ENCODE measurements around the gene ATF6. TPM values are rescaled to one million over a fixed set of nuclear protein-coding genes. Genes with fewer than 3 reads are reported as not detected.

Gene ATF6
- polyA plus RNA-seq, 2 of the 4 experiments (the other 2 are of a cell fraction): 8.6 to 28.0 TPM

DNA sequence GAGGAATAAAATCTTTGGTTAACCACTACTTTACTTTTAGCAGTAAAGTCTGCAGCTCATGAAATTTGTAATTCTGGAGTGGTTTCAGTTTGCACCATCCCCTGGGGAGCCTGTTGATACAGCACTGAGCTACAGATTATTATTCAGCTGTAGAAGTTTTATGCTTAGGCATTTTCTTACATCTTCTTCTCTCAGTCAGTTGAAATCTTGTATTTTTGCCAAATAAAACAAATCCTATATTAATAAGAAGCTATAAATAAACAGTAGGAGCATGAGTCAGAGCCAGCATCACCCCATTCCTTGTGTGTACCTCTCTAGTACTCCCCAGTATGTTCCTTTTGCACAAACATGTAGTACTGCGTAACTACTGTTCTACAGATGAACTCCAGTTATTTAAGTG is 118.9 kb downstream of the ATF6 start (continued):
- TF ChIP-seq, protein P1, sequence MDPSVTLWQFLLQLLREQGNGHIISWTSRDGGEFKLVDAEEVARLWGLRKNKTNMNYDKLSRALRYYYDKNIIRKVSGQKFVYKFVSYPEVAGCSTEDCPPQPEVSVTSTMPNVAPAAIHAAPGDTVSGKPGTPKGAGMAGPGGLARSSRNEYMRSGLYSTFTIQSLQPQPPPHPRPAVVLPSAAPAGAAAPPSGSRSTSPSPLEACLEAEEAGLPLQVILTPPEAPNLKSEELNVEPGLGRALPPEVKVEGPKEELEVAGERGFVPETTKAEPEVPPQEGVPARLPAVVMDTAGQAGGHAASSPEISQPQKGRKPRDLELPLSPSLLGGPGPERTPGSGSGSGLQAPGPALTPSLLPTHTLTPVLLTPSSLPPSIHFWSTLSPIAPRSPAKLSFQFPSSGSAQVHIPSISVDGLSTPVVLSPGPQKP (IDR thresholded peaks at IDR 0.05; ENCODE audit: low read depth, low read length): no peak
- TF ChIP-seq ESRRA (IDR thresholded peaks at IDR 0.05; ENCODE audit: borderline replicate concordance, low read length): no peak

DNA sequence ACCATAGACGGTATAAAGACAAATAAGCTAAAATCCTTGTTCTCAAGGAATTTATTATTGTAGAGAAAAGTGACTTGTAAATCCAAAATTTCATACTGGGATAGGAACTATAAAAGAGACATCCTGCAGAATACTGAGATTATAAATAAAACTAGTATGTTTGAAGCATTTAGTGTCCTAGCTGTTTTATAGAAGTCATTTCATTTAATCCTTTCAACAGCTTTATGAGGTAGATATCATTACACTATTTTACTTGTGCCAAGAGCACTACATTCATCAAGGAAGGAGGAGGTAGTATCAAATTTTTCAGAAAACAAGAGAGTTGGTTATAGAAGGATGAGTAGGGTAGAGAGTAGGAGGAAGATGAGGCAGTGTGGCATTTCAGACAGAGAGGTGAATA is 119.6 kb downstream of the ATF6 start:
- Histone ChIP-seq H3K4me3 (no peak overlapping the region), H3K4me2 (peak overlapping the region; percentile 77; the same call in 2 of the 3 replicates), H3K9me3 (no peaks in the 10 kb centered on the region), H3K27ac (peak overlapping the region in 1 of 2 experiments; percentile 10; a peak in 1 of 6 replicates), H3K4me1 (peaks cover 26% of the 10 kb centered on the region)
- no peak for FAIRE-seq
- DNase-seq (ENCODE audit: low read depth in 1 of 2, low spot score in 1 of 2): no peak
- ATAC-seq: no peak
- CTCF ChIA-PET: interaction anchor here (0.7 kb wide), 1 partner anchor 185 kb away, joined by 3 read pairs; no protein-coding TSS in a partner anchor
- WGBS (ENCODE audit: missing lambda C conversion rate): 67% methylated on average over 1 of the region's 1 CpG
- TF ChIP-seq RAD21 (conservative IDR thresholded peaks at IDR 0.05 in 1 of 2, IDR thresholded peaks at IDR 0.05 in 1 of 2) (no peak), RNF2 (IDR thresholded peaks at IDR 0.05; ENCODE audit: borderline replicate concordance, low read depth) (no peak), NPAS2 (CRISPR knock-in tag; IDR thresholded peaks at IDR 0.05; ENCODE audit: borderline replicate concordance) (no peak), NFE2L2 (conservative IDR thresholded peaks at IDR 0.05; ENCODE audit: low read length) (no peak), SMC3 (IDR thresholded peaks at IDR 0.05) (no peak), ZSCAN20 (CRISPR knock-in tag; IDR thresholded peaks at IDR 0.05) (no peak), GATA3 (IDR thresholded peaks at IDR 0.05; ENCODE audit: borderline replicate concordance) (no peak), TFCP2L1 (CRISPR knock-in tag; IDR thresholded peaks at IDR 0.05) (no peak), FOSB (CRISPR knock-in tag; IDR thresholded peaks at IDR 0.05) (no peak), CBX2 (IDR thresholded peaks at IDR 0.05; ENCODE audit: borderline replicate concordance, low read depth) (no peak), HEYL (CRISPR knock-in tag; IDR thresholded peaks at IDR 0.05) (no peak)
- TF ChIP-seq, protein P2, sequence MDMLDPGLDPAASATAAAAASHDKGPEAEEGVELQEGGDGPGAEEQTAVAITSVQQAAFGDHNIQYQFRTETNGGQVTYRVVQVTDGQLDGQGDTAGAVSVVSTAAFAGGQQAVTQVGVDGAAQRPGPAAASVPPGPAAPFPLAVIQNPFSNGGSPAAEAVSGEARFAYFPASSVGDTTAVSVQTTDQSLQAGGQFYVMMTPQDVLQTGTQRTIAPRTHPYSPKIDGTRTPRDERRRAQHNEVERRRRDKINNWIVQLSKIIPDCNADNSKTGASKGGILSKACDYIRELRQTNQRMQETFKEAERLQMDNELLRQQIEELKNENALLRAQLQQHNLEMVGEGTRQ (IDR thresholded peaks at IDR 0.05): no peak
- TF ChIP-seq, protein P3, sequence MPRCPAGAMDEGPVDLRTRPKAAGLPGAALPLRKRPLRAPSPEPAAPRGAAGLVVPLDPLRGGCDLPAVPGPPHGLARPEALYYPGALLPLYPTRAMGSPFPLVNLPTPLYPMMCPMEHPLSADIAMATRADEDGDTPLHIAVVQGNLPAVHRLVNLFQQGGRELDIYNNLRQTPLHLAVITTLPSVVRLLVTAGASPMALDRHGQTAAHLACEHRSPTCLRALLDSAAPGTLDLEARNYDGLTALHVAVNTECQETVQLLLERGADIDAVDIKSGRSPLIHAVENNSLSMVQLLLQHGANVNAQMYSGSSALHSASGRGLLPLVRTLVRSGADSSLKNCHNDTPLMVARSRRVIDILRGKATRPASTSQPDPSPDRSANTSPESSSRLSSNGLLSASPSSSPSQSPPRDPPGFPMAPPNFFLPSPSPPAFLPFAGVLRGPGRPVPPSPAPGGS (IDR thresholded peaks at IDR 0.05): no peak
- TF ChIP-seq, protein P1 (IDR thresholded peaks at IDR 0.05; ENCODE audit: low read depth, low read length): no peak
- POLR2A ChIA-PET: no interaction called here

DNA sequence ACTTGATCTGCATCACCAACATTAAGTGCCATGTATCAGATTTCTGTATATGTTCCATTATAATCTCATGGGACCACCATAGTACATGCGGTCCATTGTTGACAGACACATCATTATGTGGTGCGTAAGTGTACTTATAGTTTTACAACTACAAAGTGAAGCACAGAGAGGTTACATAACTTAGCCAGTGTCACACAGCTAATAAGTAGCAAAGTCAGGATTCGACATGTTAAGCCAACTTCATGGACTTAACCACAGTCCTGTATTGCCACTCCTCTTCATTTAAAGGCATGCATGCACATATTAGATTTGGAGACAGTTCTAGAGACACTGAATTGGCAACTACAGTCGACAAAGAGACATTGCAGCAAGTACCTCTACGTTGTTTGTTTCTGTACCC is 120.5 kb downstream of the ATF6 start:
- FAIRE-seq (no peak), DNase-seq (ENCODE audit: low read depth in 1 of 2, low spot score in 1 of 2) (no peak), ATAC-seq (no peak)
- Histone ChIP-seq H3K27ac (no peak overlapping the region), H3K4me3 (no peak overlapping the region), H3K9me3 (no peaks in the 10 kb centered on the region), H3K4me2 (no peak overlapping the region), H3K4me1 (peaks cover 26% of the 10 kb centered on the region)
- 92% methylated on average over 5 of the region's 5 CpGs for WGBS (ENCODE audit: missing lambda C conversion rate)
- ChIA-PET CTCF (no interaction called here), POLR2A (no interaction called here)
- no peak for TF ChIP-seq NR3C1 (IDR thresholded peaks at IDR 0.05)
- TF ChIP-seq, protein P4, sequence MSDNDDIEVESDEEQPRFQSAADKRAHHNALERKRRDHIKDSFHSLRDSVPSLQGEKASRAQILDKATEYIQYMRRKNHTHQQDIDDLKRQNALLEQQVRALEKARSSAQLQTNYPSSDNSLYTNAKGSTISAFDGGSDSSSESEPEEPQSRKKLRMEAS (IDR thresholded peaks at IDR 0.05): no peak
- no peak for TF ChIP-seq HEYL (CRISPR knock-in tag; IDR thresholded peaks at IDR 0.05)
- TF ChIP-seq CHD2 (IDR thresholded peaks at IDR 0.05; ENCODE audit: low read length, partially characterized antibody): no peak
- TF ChIP-seq, protein P5, sequence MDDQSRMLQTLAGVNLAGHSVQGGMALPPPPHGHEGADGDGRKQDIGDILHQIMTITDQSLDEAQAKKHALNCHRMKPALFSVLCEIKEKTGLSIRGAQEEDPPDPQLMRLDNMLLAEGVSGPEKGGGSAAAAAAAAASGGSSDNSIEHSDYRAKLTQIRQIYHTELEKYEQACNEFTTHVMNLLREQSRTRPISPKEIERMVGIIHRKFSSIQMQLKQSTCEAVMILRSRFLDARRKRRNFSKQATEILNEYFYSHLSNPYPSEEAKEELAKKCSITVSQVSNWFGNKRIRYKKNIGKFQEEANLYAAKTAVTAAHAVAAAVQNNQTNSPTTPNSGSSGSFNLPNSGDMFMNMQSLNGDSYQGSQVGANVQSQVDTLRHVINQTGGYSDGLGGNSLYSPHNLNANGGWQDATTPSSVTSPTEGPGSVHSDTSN (IDR thresholded peaks at IDR 0.05): no peak
- TF ChIP-seq NPAS2 (CRISPR knock-in tag; IDR thresholded peaks at IDR 0.05; ENCODE audit: borderline replicate concordance): no peak
- TF ChIP-seq POLR2AphosphoS2 (conservative IDR thresholded peaks at IDR 0.05; ENCODE audit: low read length): no peak
- TF ChIP-seq, protein P3 (IDR thresholded peaks at IDR 0.05): no peak
- TF ChIP-seq MAFK (IDR thresholded peaks at IDR 0.05; ENCODE audit: partially characterized antibody): no peak
- TF ChIP-seq, protein P6, sequence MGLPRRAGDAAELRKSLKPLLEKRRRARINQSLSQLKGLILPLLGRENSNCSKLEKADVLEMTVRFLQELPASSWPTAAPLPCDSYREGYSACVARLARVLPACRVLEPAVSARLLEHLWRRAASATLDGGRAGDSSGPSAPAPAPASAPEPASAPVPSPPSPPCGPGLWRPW (IDR thresholded peaks at IDR 0.05): no peak
- TF ChIP-seq, protein P2 (IDR thresholded peaks at IDR 0.05): no peak
